Measurements from ENCODE around the gene BBS9.

BBS9 gene

GRCh38 chr7:33623267-33623666 is 493.9 kb downstream of the BBS9 start:
- Histone ChIP-seq H3K36me3 (ENCODE audit: control insufficient read depth in 2 of 2, insufficient read depth in 2 of 2, low read length in 2 of 2) (no peaks in the 10 kb centered on the region), H3K9me3 (ENCODE audit: control insufficient read depth in 2 of 2, low read length in 2 of 2) (peaks cover 0 to 5% of the 10 kb centered on the region in 2 donors), H3K4me1 (ENCODE audit: control insufficient read depth, insufficient read depth, low read length) (no peaks in the 10 kb centered on the region), H3K27me3 (ENCODE audit: control insufficient read depth in 1 of 2, insufficient read depth in 2 of 2, low read length in 2 of 2) (no peaks in the 10 kb centered on the region), H3K27ac (ENCODE audit: low read length) (no peak overlapping the region), H3K4me3 (ENCODE audit: low read length in 2 of 2) (no peak overlapping the region), H3K9ac (ENCODE audit: low read length in 2 of 2) (no peak overlapping the region)

- H3K9ac ChIP-seq (ENCODE audit: low read length in 2 of 2) = no peak overlapping the region
These were observed 494.9 kb downstream of the BBS9 start for GRCh38 chr7:33624215-33624614.

DNA sequence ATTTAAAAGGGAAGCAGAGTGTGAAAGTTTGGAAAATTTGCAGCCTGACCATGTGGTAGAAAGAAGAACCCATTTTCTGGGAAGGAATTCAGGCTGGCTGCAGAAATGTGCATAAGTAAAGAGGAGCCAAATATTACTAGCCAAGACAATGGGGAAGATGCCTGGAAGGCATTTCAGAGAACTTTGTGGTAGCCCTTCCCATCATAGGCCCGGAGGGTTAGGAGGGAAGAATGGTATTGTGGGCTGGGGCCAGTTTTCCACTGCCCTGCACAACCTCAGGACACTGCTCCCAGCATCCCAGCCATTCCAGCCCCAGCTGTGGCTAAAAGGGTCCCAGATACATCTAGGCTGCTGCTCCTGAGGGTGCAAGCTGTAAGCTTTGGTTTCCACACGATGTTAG is 497.5 kb downstream of the BBS9 start:
- no peaks in the 10 kb centered on the region for H3K27me3 ChIP-seq (ENCODE audit: control insufficient read depth in 1 of 2, insufficient read depth in 2 of 2, low read length in 2 of 2)
- no peak overlapping the region for H3K4me3 ChIP-seq (ENCODE audit: low read length in 2 of 2)
- no peaks in the 10 kb centered on the region for H3K36me3 ChIP-seq (ENCODE audit: control insufficient read depth in 2 of 2, insufficient read depth in 2 of 2, low read length in 2 of 2)
- no peak overlapping the region for H3K27ac ChIP-seq (ENCODE audit: low read length)
- H3K4me1 ChIP-seq (ENCODE audit: control insufficient read depth, insufficient read depth, low read length) = peaks cover 7% of the 10 kb centered on the region
- H3K9me3 ChIP-seq (ENCODE audit: control insufficient read depth in 2 of 2, low read length in 2 of 2) = peaks cover 0 to 5% of the 10 kb centered on the region in 2 donors
- no peak overlapping the region for H3K9ac ChIP-seq (ENCODE audit: low read length in 2 of 2)

More at GRCh38 chr7:33624215-33624614, 494.9 kb downstream of the BBS9 start:
- H3K27ac ChIP-seq (ENCODE audit: low read length) = no peak overlapping the region
- H3K27me3 ChIP-seq (ENCODE audit: control insufficient read depth in 1 of 2, insufficient read depth in 2 of 2, low read length in 2 of 2) = no peaks in the 10 kb centered on the region
- peaks cover 0 to 5% of the 10 kb centered on the region in 2 donors for H3K9me3 ChIP-seq (ENCODE audit: control insufficient read depth in 2 of 2, low read length in 2 of 2)
- no peak overlapping the region for H3K4me3 ChIP-seq (ENCODE audit: low read length in 2 of 2)
- no peaks in the 10 kb centered on the region for H3K4me1 ChIP-seq (ENCODE audit: control insufficient read depth, insufficient read depth, low read length)
- H3K36me3 ChIP-seq (ENCODE audit: control insufficient read depth in 2 of 2, insufficient read depth in 2 of 2, low read length in 2 of 2) = no peaks in the 10 kb centered on the region

DNA sequence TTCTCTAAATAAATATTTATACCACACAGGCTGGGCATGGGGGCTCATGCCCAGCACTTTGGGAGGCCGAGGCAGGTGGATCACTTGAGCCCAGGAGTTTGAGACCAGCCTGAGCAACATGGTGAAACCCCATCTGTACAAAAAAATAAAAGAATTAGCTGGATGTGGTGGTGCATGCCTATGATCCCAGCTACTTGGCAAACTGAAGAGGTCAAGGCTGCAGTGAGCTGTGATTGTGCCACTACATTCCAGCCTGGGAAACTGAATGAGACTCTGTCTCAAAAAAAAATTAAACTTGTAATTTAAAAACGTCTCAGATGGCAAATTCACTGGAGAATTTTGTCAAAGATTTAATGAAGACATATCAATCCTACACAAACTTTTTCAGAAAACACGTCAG is 498.4 kb downstream of the BBS9 start:
- H3K27me3 ChIP-seq (ENCODE audit: control insufficient read depth in 1 of 2, insufficient read depth in 2 of 2, low read length in 2 of 2) = no peaks in the 10 kb centered on the region

GRCh38 chr7:33628894-33629293 is 499.5 kb downstream of the BBS9 start:
- no peaks in the 10 kb centered on the region for H3K36me3 ChIP-seq (ENCODE audit: control insufficient read depth in 2 of 2, insufficient read depth in 2 of 2, low read length in 2 of 2)
- no peaks in the 10 kb centered on the region for H3K27me3 ChIP-seq (ENCODE audit: control insufficient read depth in 1 of 2, insufficient read depth in 2 of 2, low read length in 2 of 2)
- no peak overlapping the region for H3K9ac ChIP-seq (ENCODE audit: low read length in 2 of 2)
- H3K9me3 ChIP-seq (ENCODE audit: control insufficient read depth in 2 of 2, low read length in 2 of 2) = peaks cover 0 to 5% of the 10 kb centered on the region in 2 donors
- H3K4me3 ChIP-seq (ENCODE audit: low read length in 2 of 2) = no peak overlapping the region
- H3K27ac ChIP-seq (ENCODE audit: low read length) = no peak overlapping the region
- peaks cover 7% of the 10 kb centered on the region for H3K4me1 ChIP-seq (ENCODE audit: control insufficient read depth, insufficient read depth, low read length)

More for the DNA sequence above, 498.4 kb downstream of the BBS9 start:
- Histone ChIP-seq H3K4me3 (ENCODE audit: low read length in 2 of 2) (no peak overlapping the region), H3K36me3 (ENCODE audit: control insufficient read depth in 2 of 2, insufficient read depth in 2 of 2, low read length in 2 of 2) (no peaks in the 10 kb centered on the region), H3K9me3 (ENCODE audit: control insufficient read depth in 2 of 2, low read length in 2 of 2) (peaks cover 0 to 5% of the 10 kb centered on the region in 2 donors), H3K9ac (ENCODE audit: low read length in 2 of 2) (no peak overlapping the region), H3K27ac (ENCODE audit: low read length) (no peak overlapping the region), H3K4me1 (ENCODE audit: control insufficient read depth, insufficient read depth, low read length) (peaks cover 7% of the 10 kb centered on the region)

GRCh38 chr7:33630359-33630758 is 501.0 kb downstream of the BBS9 start:
- H3K36me3 ChIP-seq (ENCODE audit: control insufficient read depth in 2 of 2, insufficient read depth in 2 of 2, low read length in 2 of 2) = no peaks in the 10 kb centered on the region
- no peak overlapping the region for H3K9ac ChIP-seq (ENCODE audit: low read length in 2 of 2)
- peaks cover 0 to 5% of the 10 kb centered on the region in 2 donors for H3K9me3 ChIP-seq (ENCODE audit: control insufficient read depth in 2 of 2, low read length in 2 of 2)
- H3K27me3 ChIP-seq (ENCODE audit: control insufficient read depth in 1 of 2, insufficient read depth in 2 of 2, low read length in 2 of 2) = no peaks in the 10 kb centered on the region
- no peak overlapping the region for H3K4me3 ChIP-seq (ENCODE audit: low read length in 2 of 2)
- H3K27ac ChIP-seq (ENCODE audit: low read length) = no peak overlapping the region
- H3K4me1 ChIP-seq (ENCODE audit: control insufficient read depth, insufficient read depth, low read length) = peaks cover 7% of the 10 kb centered on the region

- Histone ChIP-seq H3K4me1 (ENCODE audit: control insufficient read depth, insufficient read depth, low read length) (peaks cover 7% of the 10 kb centered on the region), H3K36me3 (ENCODE audit: control insufficient read depth in 2 of 2, insufficient read depth in 2 of 2, low read length in 2 of 2) (no peaks in the 10 kb centered on the region), H3K9me3 (ENCODE audit: control insufficient read depth in 2 of 2, low read length in 2 of 2) (no peaks in the 10 kb centered on the region), H3K4me3 (ENCODE audit: low read length in 2 of 2) (no peak overlapping the region), H3K9ac (ENCODE audit: low read length in 2 of 2) (no peak overlapping the region), H3K27me3 (ENCODE audit: control insufficient read depth in 1 of 2, insufficient read depth in 2 of 2, low read length in 2 of 2) (no peaks in the 10 kb centered on the region), H3K27ac (ENCODE audit: low read length) (no peak overlapping the region)
These were observed 503.0 kb downstream of the BBS9 start for GRCh38 chr7:33632322-33632721.

- H3K4me1 ChIP-seq (ENCODE audit: control insufficient read depth, insufficient read depth, low read length) = peaks cover 7% of the 10 kb centered on the region
These were observed 503.6 kb downstream of the BBS9 start for GRCh38 chr7:33632840-33633525.

GRCh38 chr7:33634606-33635005 is 505.2 kb downstream of the BBS9 start:
- Histone ChIP-seq H3K4me3 (ENCODE audit: low read length in 2 of 2) (no peak overlapping the region), H3K9me3 (ENCODE audit: control insufficient read depth in 2 of 2, low read length in 2 of 2) (no peaks in the 10 kb centered on the region), H3K27ac (ENCODE audit: low read length) (no peak overlapping the region)

More at GRCh38 chr7:33632840-33633525, 503.6 kb downstream of the BBS9 start:
- H3K27me3 ChIP-seq (ENCODE audit: control insufficient read depth in 1 of 2, insufficient read depth in 2 of 2, low read length in 2 of 2) = no peaks in the 10 kb centered on the region
- no peak overlapping the region for H3K4me3 ChIP-seq (ENCODE audit: low read length in 2 of 2)
- H3K9ac ChIP-seq (ENCODE audit: low read length in 2 of 2) = no peak overlapping the region
- no peaks in the 10 kb centered on the region for H3K9me3 ChIP-seq (ENCODE audit: control insufficient read depth in 2 of 2, low read length in 2 of 2)
- H3K27ac ChIP-seq (ENCODE audit: low read length) = no peak overlapping the region
- H3K36me3 ChIP-seq (ENCODE audit: control insufficient read depth in 2 of 2, insufficient read depth in 2 of 2, low read length in 2 of 2) = no peaks in the 10 kb centered on the region

GRCh38 chr7:33636359-33636758 is 507.0 kb downstream of the BBS9 start:
- Histone ChIP-seq H3K27ac (ENCODE audit: low read length) (no peak overlapping the region), H3K9me3 (ENCODE audit: control insufficient read depth in 2 of 2, low read length in 2 of 2) (no peaks in the 10 kb centered on the region), H3K9ac (ENCODE audit: low read length in 2 of 2) (no peak overlapping the region), H3K27me3 (ENCODE audit: control insufficient read depth in 1 of 2, insufficient read depth in 2 of 2, low read length in 2 of 2) (no peaks in the 10 kb centered on the region), H3K36me3 (ENCODE audit: control insufficient read depth in 2 of 2, insufficient read depth in 2 of 2, low read length in 2 of 2) (no peaks in the 10 kb centered on the region), H3K4me3 (ENCODE audit: low read length in 2 of 2) (no peak overlapping the region), H3K4me1 (ENCODE audit: control insufficient read depth, insufficient read depth, low read length) (no peaks in the 10 kb centered on the region)

More at GRCh38 chr7:33634606-33635005, 505.2 kb downstream of the BBS9 start:
- Histone ChIP-seq H3K36me3 (ENCODE audit: control insufficient read depth in 2 of 2, insufficient read depth in 2 of 2, low read length in 2 of 2) (no peaks in the 10 kb centered on the region), H3K4me1 (ENCODE audit: control insufficient read depth, insufficient read depth, low read length) (peaks cover 7% of the 10 kb centered on the region), H3K9ac (ENCODE audit: low read length in 2 of 2) (no peak overlapping the region), H3K27me3 (ENCODE audit: control insufficient read depth in 1 of 2, insufficient read depth in 2 of 2, low read length in 2 of 2) (no peaks in the 10 kb centered on the region)

DNA sequence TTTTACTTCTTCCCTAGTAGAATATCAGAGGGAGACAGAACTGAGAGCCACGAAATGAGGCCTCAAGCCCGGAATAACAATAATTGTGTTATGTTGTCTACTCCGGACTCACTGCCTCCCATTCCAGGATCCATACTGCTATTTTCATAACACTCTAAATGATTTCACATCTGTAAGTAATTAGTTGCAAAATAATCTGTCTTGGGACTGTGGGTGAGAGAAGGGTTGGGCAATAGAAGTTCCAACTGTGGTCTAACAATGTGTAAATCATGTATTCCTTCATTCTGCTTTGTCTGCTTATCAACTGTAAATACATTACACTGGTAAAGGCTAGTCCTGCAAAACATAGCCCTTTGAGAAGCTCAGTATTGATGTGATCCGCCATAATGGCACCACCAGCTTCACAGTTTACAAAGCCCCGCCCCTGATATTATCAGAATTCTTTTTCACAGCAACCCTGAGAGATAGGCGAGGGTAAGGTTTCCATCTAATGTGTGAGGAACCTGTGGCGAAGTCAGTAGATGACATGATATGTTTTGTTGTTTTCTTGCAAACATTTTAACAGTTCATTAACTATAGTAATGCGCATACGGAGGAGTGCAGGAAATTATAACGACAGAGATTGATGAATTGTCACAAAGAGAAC is 510.3 kb downstream of the BBS9 start:
- Histone ChIP-seq H3K9ac (ENCODE audit: low read length in 2 of 2) (no peak overlapping the region), H3K27ac (ENCODE audit: low read length) (no peak overlapping the region), H3K4me3 (ENCODE audit: low read length in 2 of 2) (no peak overlapping the region), H3K36me3 (ENCODE audit: control insufficient read depth in 2 of 2, insufficient read depth in 2 of 2, low read length in 2 of 2) (no peaks in the 10 kb centered on the region), H3K27me3 (ENCODE audit: control insufficient read depth in 1 of 2, insufficient read depth in 2 of 2, low read length in 2 of 2) (no peaks in the 10 kb centered on the region), H3K4me1 (ENCODE audit: control insufficient read depth, insufficient read depth, low read length) (no peaks in the 10 kb centered on the region), H3K9me3 (ENCODE audit: control insufficient read depth in 2 of 2, low read length in 2 of 2) (no peaks in the 10 kb centered on the region)

Measured in stomach smooth muscle (tissue), 2 donors.